IPS-20b (cell line): ENCODE measurements around the gene PKLR.
"Not testable (repeated sequence)": the region's sequence is repeated elsewhere in the genome, so short reads cannot be mapped to it uniquely, and the experiment has no call there.

Source experiments
- H3K27ac ChIP-seq: one replicate; pipeline ENCODE4 v1.5.1; 2013; ENCODE audit warnings: low read length
- H3K27me3 ChIP-seq: 2 replicates; pipeline ENCODE4 v1.6.1; 2013; ENCODE audit warnings: mild to moderate bottlenecking, low read length, inconsistent platforms; ENCODE audit not compliant: insufficient read depth
- H3K36me3 ChIP-seq: 2 replicates; pipeline ENCODE4 v1.6.1; 2013; ENCODE audit warnings: low read depth, mild to moderate bottlenecking, inconsistent platforms, low read length, moderate library complexity; ENCODE audit not compliant: insufficient read depth
- H3K4me1 ChIP-seq: 2 replicates; pipeline ENCODE4 v1.6.1; 2013; ENCODE audit warnings: mild to moderate bottlenecking, control low read depth, inconsistent platforms, low read length, moderate library complexity; ENCODE audit not compliant: insufficient read depth
- H3K4me3 ChIP-seq: 2 replicates; pipeline ENCODE4 v1.5.1; 2013; ENCODE audit warnings: mild to moderate bottlenecking, low read length, inconsistent platforms
- H3K9ac ChIP-seq: 2 replicates; pipeline ENCODE4 v1.6.1; 2013; ENCODE audit warnings: low read depth, mild to moderate bottlenecking, inconsistent platforms, low read length, moderate library complexity
- H3K9me3 ChIP-seq: 2 replicates; pipeline ENCODE4 v1.6.1; 2013; ENCODE audit warnings: mild to moderate bottlenecking, low read depth, low read length, inconsistent platforms; ENCODE audit not compliant: insufficient read depth

PKLR gene

GRCh38 chr1:155295183-155295941 is 5.9 kb downstream of the PKLR start:
- Histone ChIP-seq H3K4me3 (peak overlapping the region; percentile 73), H3K9me3 (no peaks in the 10 kb centered on the region), H3K27ac (no peak overlapping the region), H3K36me3 (no peaks in the 10 kb centered on the region), H3K9ac (peak overlapping the region; percentile 76; the same call in 1 of the 2 replicates), H3K27me3 (peaks cover 49% of the 10 kb centered on the region), H3K4me1 (0 out of 2 replicates have a peak, but pooled peaks cover 3% of the 10 kb centered on the region)

GRCh38 chr1:155294520-155295182 is 6.6 kb downstream of the PKLR start:
- no peaks in the 10 kb centered on the region for H3K9me3 ChIP-seq
- peak overlapping the region; percentile 73 for H3K4me3 ChIP-seq
- peak overlapping the region; percentile 76; the same call in 1 of the 2 replicates for H3K9ac ChIP-seq
- H3K27ac ChIP-seq, result no peak overlapping the region
- H3K4me1 ChIP-seq, result 0 out of 2 replicates have a peak, but pooled peaks cover 3% of the 10 kb centered on the region
- no peaks in the 10 kb centered on the region for H3K36me3 ChIP-seq
- peaks cover 49% of the 10 kb centered on the region for H3K27me3 ChIP-seq

- Histone ChIP-seq H3K27me3 (peaks cover 49% of the 10 kb centered on the region), H3K4me1 (0 out of 2 replicates have a peak, but pooled peaks cover 3% of the 10 kb centered on the region), H3K9ac (no peak overlapping the region), H3K36me3 (no peaks in the 10 kb centered on the region), H3K9me3 (no peaks in the 10 kb centered on the region), H3K27ac (no peak overlapping the region), H3K4me3 (no peak overlapping the region)
Observed at GRCh38 chr1:155293086-155293749, 8.0 kb downstream of the PKLR start.

- not testable (repeated sequence) for H3K9me3 ChIP-seq, H3K4me1 ChIP-seq, H3K27ac ChIP-seq, H3K4me3 ChIP-seq, H3K36me3 ChIP-seq, H3K9ac ChIP-seq
- peaks cover 37% of the 10 kb centered on the region for H3K27me3 ChIP-seq
Observed at GRCh38 chr1:155291006-155291405, 10.2 kb downstream of the PKLR start.

GRCh38 chr1:155287987-155288543 is 13.2 kb downstream of the PKLR start:
- H3K36me3 ChIP-seq, result no peaks in the 10 kb centered on the region
- H3K27ac ChIP-seq, result no peak overlapping the region
- no peaks in the 10 kb centered on the region for H3K4me1 ChIP-seq
- H3K9me3 ChIP-seq, result no peaks in the 10 kb centered on the region
- no peak overlapping the region for H3K4me3 ChIP-seq
- H3K27me3 ChIP-seq, result peaks cover 8% of the 10 kb centered on the region
- H3K9ac ChIP-seq, result no peak overlapping the region

GRCh38 chr1:155286544-155286943 is 14.7 kb downstream of the PKLR start:
- Histone ChIP-seq H3K9ac (no peak overlapping the region), H3K9me3 (no peaks in the 10 kb centered on the region), H3K27ac (no peak overlapping the region), H3K36me3 (no peaks in the 10 kb centered on the region), H3K4me1 (no peaks in the 10 kb centered on the region), H3K27me3 (no peaks in the 10 kb centered on the region), H3K4me3 (no peak overlapping the region)

GRCh38 chr1:155285631-155286044 is 15.6 kb downstream of the PKLR start:
- no peaks in the 10 kb centered on the region for H3K4me1 ChIP-seq
- no peak overlapping the region for H3K9ac ChIP-seq
- H3K27me3 ChIP-seq, result no peaks in the 10 kb centered on the region
- H3K9me3 ChIP-seq, result no peaks in the 10 kb centered on the region
- no peak overlapping the region for H3K27ac ChIP-seq
- no peak overlapping the region for H3K4me3 ChIP-seq
- no peaks in the 10 kb centered on the region for H3K36me3 ChIP-seq

GRCh38 chr1:155285063-155285462 is 16.2 kb downstream of the PKLR start:
- H3K9ac ChIP-seq, result no peak overlapping the region
- no peaks in the 10 kb centered on the region for H3K36me3 ChIP-seq

GRCh38 chr1:155284476-155284875 is 16.8 kb downstream of the PKLR start:
- Histone ChIP-seq H3K4me1 (peaks cover under 1% of the 10 kb centered on the region; the same call in 1 of the 2 replicates), H3K27me3 (no peaks in the 10 kb centered on the region), H3K36me3 (no peaks in the 10 kb centered on the region), H3K27ac (no peak overlapping the region), H3K9me3 (no peaks in the 10 kb centered on the region), H3K9ac (no peak overlapping the region), H3K4me3 (no peak overlapping the region)

More at GRCh38 chr1:155285063-155285462, 16.2 kb downstream of the PKLR start:
- no peaks in the 10 kb centered on the region for H3K9me3 ChIP-seq
- H3K27ac ChIP-seq, result no peak overlapping the region
- no peak overlapping the region for H3K4me3 ChIP-seq
- H3K4me1 ChIP-seq, result no peaks in the 10 kb centered on the region
- H3K27me3 ChIP-seq, result no peaks in the 10 kb centered on the region

- no peak overlapping the region for H3K27ac ChIP-seq
Observed at GRCh38 chr1:155282488-155283091, 18.6 kb downstream of the PKLR start.

GRCh38 chr1:155279268-155279667 is 22.0 kb downstream of the PKLR start:
- Histone ChIP-seq H3K27me3 (peaks cover 15% of the 10 kb centered on the region), H3K4me1 (peaks cover 13% of the 10 kb centered on the region), H3K36me3 (no peaks in the 10 kb centered on the region), H3K27ac (no peak overlapping the region), H3K9ac (no peak overlapping the region), H3K9me3 (no peaks in the 10 kb centered on the region), H3K4me3 (0 out of 2 replicates have a peak overlapping the region, but pooled peaks have one; percentile 2)

More at GRCh38 chr1:155282488-155283091, 18.6 kb downstream of the PKLR start:
- no peak overlapping the region for H3K9ac ChIP-seq
- no peaks in the 10 kb centered on the region for H3K36me3 ChIP-seq
- H3K27me3 ChIP-seq, result no peaks in the 10 kb centered on the region
- H3K4me3 ChIP-seq, result no peak overlapping the region
- no peaks in the 10 kb centered on the region for H3K9me3 ChIP-seq
- peaks cover 11% of the 10 kb centered on the region for H3K4me1 ChIP-seq
